Activated CD8-positive, alpha-beta memory T cell treated with anti-CD3 and anti-CD28 coated beads for 4 hours (primary cell): ENCODE results near the gene KRT3.

ENCODE experiments used
- DNase-seq, 2 donors: peaks; one replicate each; pipeline ENCODE4 v3.0.0-alpha.2; 2020; ENCODE audit warnings: low read depth in 2 of 2

Gene KRT3

GRCh38 chr12:52795694-52796428 lies at the start of gene KRT3:
TSS of gene KRT3 (minus strand) at chr12:52796117. CDS start at chr12:52796042, 75 bp downstream.
- DNase-seq, result no peak

GRCh38 chr12:52844386-52844785 lies 48.5 kb upstream of the KRT3 start:
- no peak for DNase-seq

- DNase-seq, result no peak
Measured at GRCh38 chr12:52839436-52840105, 43.7 kb upstream of the KRT3 start.

- DNase-seq, result no peak
Measured at GRCh38 chr12:52838609-52839435, 42.9 kb upstream of the KRT3 start.

GRCh38 chr12:52837781-52838608 lies 42.1 kb upstream of the KRT3 start:
- no peak for DNase-seq

GRCh38 chr12:52837413-52837741 lies 41.5 kb upstream of the KRT3 start:
- DNase-seq, result no peak

GRCh38 chr12:52836491-52837412 lies 40.8 kb upstream of the KRT3 start:
- DNase-seq, result no peak

- DNase-seq, result peak; percentile 62 to 71
Measured at GRCh38 chr12:52836042-52836466, 40.1 kb upstream of the KRT3 start.

GRCh38 chr12:52835271-52836041 lies 39.5 kb upstream of the KRT3 start:
- no peak for DNase-seq

GRCh38 chr12:52834727-52835001 lies 38.7 kb upstream of the KRT3 start:
- no peak for DNase-seq

GRCh38 chr12:52833922-52834726 lies 38.2 kb upstream of the KRT3 start, which contains the start of gene KRT79:
TSS of gene KRT79 (minus strand) at chr12:52834311. CDS start at chr12:52834260, 51 bp downstream.
- DNase-seq, result no peak

GRCh38 chr12:52832985-52833905 lies 37.3 kb upstream of the KRT3 start:
- no peak for DNase-seq

GRCh38 chr12:52832451-52832850 lies 36.5 kb upstream of the KRT3 start:
- no peak for DNase-seq

GRCh38 chr12:52831251-52831650 lies 35.3 kb upstream of the KRT3 start:
- no peak for DNase-seq

- DNase-seq, result no peak
Measured at GRCh38 chr12:52829986-52830770, 34.3 kb upstream of the KRT3 start.

GRCh38 chr12:52828591-52829021 lies 32.7 kb upstream of the KRT3 start:
- no peak for DNase-seq

- DNase-seq, result no peak
Measured at GRCh38 chr12:52828156-52828555, 32.2 kb upstream of the KRT3 start.
